Measurements from ENCODE around the gene CD9. TPM values are rescaled to one million over a fixed set of nuclear protein-coding genes. Genes with fewer than 3 reads are reported as not detected.

Gene CD9
- total and polyA plus RNA-seq, 2 of the 8 experiments (the other 6 are each of a cell fraction or from before 2014, with no cell fraction given): 168 to 319 TPM

GRCh38 chr12:6228535-6229223, 28.5 kb downstream of the CD9 start:
- H3K56ac ChIP-seq (replicated peaks; ENCODE audit: insufficient read length, low read depth, low read length): no peak overlapping the region
- no peaks in the 10 kb centered on the region for H3K23me2 ChIP-seq (ENCODE audit: low read depth, low read length)
- H4K5ac ChIP-seq (ENCODE audit: insufficient read length, low read depth, low read length): no peak overlapping the region
- no peak overlapping the region for H2BK12ac ChIP-seq (ENCODE audit: low read depth, low read length)
- no peak overlapping the region for H3K14ac ChIP-seq (ENCODE audit: insufficient read length)
- no peak overlapping the region for H3K9ac ChIP-seq (replicated peaks in 1 of 4; ENCODE audit: extremely low read depth in 1 of 4, low read depth in 3 of 4, low read length in 3 of 4)
- H2BK20ac ChIP-seq (ENCODE audit: low read length): no peak overlapping the region
- H3K79me1 ChIP-seq (ENCODE audit: low read depth, low read length): peaks cover 22% of the 10 kb centered on the region
- peaks cover 0 to 50% of the 10 kb centered on the region in 2 experiments; a peak in 2 of 4 replicates for H3K79me2 ChIP-seq (ENCODE audit: control insufficient read depth in 1 of 2, insufficient read depth in 2 of 2, low read length in 2 of 2)
- no peak overlapping the region; the same call in 1 of the 2 replicates for H2BK5ac ChIP-seq (ENCODE audit: low read depth, low read length)
- H3K4ac ChIP-seq (replicated peaks; ENCODE audit: insufficient read length, low read depth, low read length): no peak overlapping the region
- H4K91ac ChIP-seq (replicated peaks; ENCODE audit: insufficient read length, low read length): no peak overlapping the region
- H2BK120ac ChIP-seq (replicated peaks; ENCODE audit: low read depth, low read length): no peak overlapping the region
- peaks cover 0 to 7% (median 4%) of the 10 kb centered on the region in 4 experiments; a peak in 6 of 7 replicates for H3K4me1 ChIP-seq (replicated peaks in 1 of 4; ENCODE audit: control insufficient read depth in 3 of 4, insufficient read depth in 4 of 4, low read length in 3 of 4)
- H3K23ac ChIP-seq (ENCODE audit: insufficient read length): no peak overlapping the region
- 95% methylated on average over 7 of the region's 9 CpGs; no CpG with 5 or more reads in 1 of the 2 experiments for WGBS, 2 experiments (ENCODE audit: extremely low coverage in 1 of 2, insufficient coverage in 1 of 2, insufficient read length in 1 of 2, insufficient replicate concordance in 2 of 2, low coverage in 1 of 2, low lambda C conversion rate in 2 of 2, missing lambda C conversion rate in 1 of 2)
- POLR2A ChIA-PET (ENCODE audit: partially characterized antibody): interaction anchor here (0.6 to 9.3 kb wide), 7 partner anchors 12 to 164 kb away, joined by 3 to 51 read pairs (median 4); partner anchors contain the start of gene CD9
- H3K18ac ChIP-seq (ENCODE audit: extremely low read depth, low read length): no peak overlapping the region
- no peak overlapping the region for H4K8ac ChIP-seq (ENCODE audit: extremely low read depth, insufficient read depth, low read length)
- H3K4me2 ChIP-seq (ENCODE audit: insufficient read depth in 1 of 2, low read depth in 2 of 2, low read length in 2 of 2): no peak overlapping the region
- TF ChIP-seq CREB1 (IDR thresholded peaks at IDR 0.05): no peak
- no peaks in the 10 kb centered on the region for H3K27me3 ChIP-seq (replicated peaks in 1 of 4; ENCODE audit: control insufficient read depth in 3 of 4, extremely low read depth in 1 of 4, insufficient read depth in 3 of 4, low read length in 3 of 4)
- H3K36me3 ChIP-seq (ENCODE audit: control insufficient read depth in 2 of 4, insufficient read depth in 4 of 4, low read length in 3 of 4): peaks cover 11 to 44% (median 22%) of the 10 kb centered on the region in 4 experiments
- peaks cover 4% of the 10 kb centered on the region in 2 experiments for H4K20me1 ChIP-seq (replicated peaks in 1 of 2; ENCODE audit: control insufficient read depth in 1 of 2, insufficient read depth in 2 of 2, low read length in 2 of 2)
- H3K27ac ChIP-seq (ENCODE audit: low read depth, low read length): no peak overlapping the region; the same call in none of the 2 replicates
- DNase-seq (ENCODE audit: low read depth in 1 of 2, low spot score in 2 of 2): no peak
- H2AFZ ChIP-seq (ENCODE audit: low read length): no peak overlapping the region
- no peak overlapping the region for H2AK5ac ChIP-seq (ENCODE audit: low read depth, low read length)
- no peak overlapping the region for H3K4me3 ChIP-seq (ENCODE audit: extremely low read depth in 1 of 4, insufficient read depth in 2 of 4, low read depth in 3 of 4, low read length in 4 of 4)
- H2BK15ac ChIP-seq (ENCODE audit: low read length): no peak overlapping the region
- FAIRE-seq: no peak
- CTCF ChIA-PET (ENCODE audit: partially characterized antibody): interaction anchor here (0.7 to 7.7 kb wide), 21 partner anchors 8 to 749 kb away, joined by 3 to 40 read pairs (median 5); partner anchors contain the start of gene CD9
- no peaks in the 10 kb centered on the region for H3K9me3 ChIP-seq (ENCODE audit: insufficient read depth in 2 of 2, low read depth in 1 of 2, low read length in 1 of 2)

Measured in H1 (cell line).